A549 (cell line): ENCODE measurements around the gene KCNMA1.

Experiments used
- EP300 ChIP-seq, 2 experiments: fragments of >200 bp; sonication (Bioruptor Twin); formaldehyde crosslinking; IDR thresholded peaks; 2 replicates in 1 of 2; 3 replicates in 1 of 2; pipeline ENCODE4 v1.6.1; 2016 to 2017
- JUN ChIP-seq, 2 experiments: fragments of >200 bp; sonication (Bioruptor Twin); formaldehyde crosslinking; IDR thresholded peaks; 2 replicates in 1 of 2; 3 replicates in 1 of 2; pipeline ENCODE4 v1.6.1; 2016 to 2017
- JUNB ChIP-seq: fragments of >200 bp; sonication (Bioruptor Twin); formaldehyde crosslinking; IDR thresholded peaks from 2 replicates; pipeline ENCODE4 v1.6.1; 2016
- POLR2A ChIP-seq: IDR thresholded peaks from 2 replicates; pipeline ENCODE4 v1.6.1; 2012; ENCODE audit warnings: mild to moderate bottlenecking, low read length
- POLR2AphosphoS2 ChIP-seq: conservative IDR thresholded peaks from 2 replicates; pipeline ENCODE4 v1.6.1; 2012; ENCODE audit warnings: low read length, improper control_type of control experiment, inconsistent platforms
- RNF2 ChIP-seq: fragments of 200-600 bp; sonication (generic); IDR thresholded peaks from 2 replicates; pipeline ENCODE4 v1.6.1; 2016; ENCODE audit warnings: low read depth, mild to moderate bottlenecking, antibody characterized with exemption, moderate library complexity, borderline replicate concordance
- SMC3 ChIP-seq: fragments of >200 bp; sonication (Bioruptor Twin); formaldehyde crosslinking; IDR thresholded peaks from 3 replicates; pipeline ENCODE4 v1.6.1; 2018; ENCODE audit warnings: inconsistent platforms
- TF ChIP-seq, protein P1 (sequence below): fragments of 250-450 bp; sonication (Bioruptor Pico); IDR thresholded peaks from 2 replicates; pipeline ENCODE4 v1.5.0; 2020; ENCODE audit warnings: low read depth, mild to moderate bottlenecking, moderate library complexity
- TF ChIP-seq, protein P2 (sequence below): fragments of 150-350 bp; IDR thresholded peaks from 2 replicates; pipeline ENCODE4 v1.6.1; 2014; ENCODE audit warnings: low read depth, mild to moderate bottlenecking, low read length
- TF ChIP-seq, protein P3 (sequence below): fragments of >200 bp; sonication (Bioruptor Twin); formaldehyde crosslinking; IDR thresholded peaks from 3 replicates; pipeline ENCODE4 v1.6.1; 2016
- TF ChIP-seq, protein P4 (sequence below): fragments of >200 bp; sonication (Bioruptor Twin); formaldehyde crosslinking; IDR thresholded peaks from 3 replicates; pipeline ENCODE4 v1.5.1; 2016
- TF ChIP-seq, protein P5 (sequence below): fragments of 200-600 bp; sonication (generic); IDR thresholded peaks from 2 replicates; pipeline ENCODE4 v1.6.1; 2016; ENCODE audit warnings: antibody characterized with exemption, mild to moderate bottlenecking, moderate library complexity

DNA sequence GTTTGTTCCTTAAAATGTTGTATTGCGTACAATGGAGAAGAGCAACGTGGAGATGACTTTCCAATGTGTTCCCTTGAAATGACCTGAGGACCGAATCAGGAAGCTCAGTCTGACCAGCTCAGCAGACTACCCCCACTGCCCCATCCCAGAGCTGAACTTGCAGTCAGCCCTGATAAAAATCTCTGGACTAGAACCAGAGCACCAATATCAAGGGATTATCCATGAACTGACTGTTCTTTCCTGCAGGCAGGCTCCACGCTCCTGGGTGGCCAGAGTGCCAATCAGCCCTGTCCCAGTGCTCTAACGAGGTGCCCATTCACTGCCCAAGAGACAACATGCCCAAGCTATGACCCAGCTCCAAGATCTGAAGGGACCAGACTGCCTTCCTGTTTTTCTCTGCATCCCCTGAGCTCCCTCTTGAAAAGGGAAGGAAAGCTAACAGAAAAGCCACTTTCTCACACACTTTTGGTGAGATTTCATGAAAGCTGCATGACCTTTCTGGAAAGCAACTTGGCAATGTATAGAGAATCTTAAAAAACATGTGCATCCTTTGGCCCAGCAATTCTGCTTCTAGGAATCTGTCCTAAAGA lies 130.2 kb downstream of the KCNMA1 start:
- TF ChIP-seq, protein P1, sequence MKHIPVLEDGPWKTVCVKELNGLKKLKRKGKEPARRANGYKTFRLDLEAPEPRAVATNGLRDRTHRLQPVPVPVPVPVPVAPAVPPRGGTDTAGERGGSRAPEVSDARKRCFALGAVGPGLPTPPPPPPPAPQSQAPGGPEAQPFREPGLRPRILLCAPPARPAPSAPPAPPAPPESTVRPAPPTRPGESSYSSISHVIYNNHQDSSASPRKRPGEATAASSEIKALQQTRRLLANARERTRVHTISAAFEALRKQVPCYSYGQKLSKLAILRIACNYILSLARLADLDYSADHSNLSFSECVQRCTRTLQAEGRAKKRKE: no peak
- TF ChIP-seq RNF2: no peak
- TF ChIP-seq, protein P2, sequence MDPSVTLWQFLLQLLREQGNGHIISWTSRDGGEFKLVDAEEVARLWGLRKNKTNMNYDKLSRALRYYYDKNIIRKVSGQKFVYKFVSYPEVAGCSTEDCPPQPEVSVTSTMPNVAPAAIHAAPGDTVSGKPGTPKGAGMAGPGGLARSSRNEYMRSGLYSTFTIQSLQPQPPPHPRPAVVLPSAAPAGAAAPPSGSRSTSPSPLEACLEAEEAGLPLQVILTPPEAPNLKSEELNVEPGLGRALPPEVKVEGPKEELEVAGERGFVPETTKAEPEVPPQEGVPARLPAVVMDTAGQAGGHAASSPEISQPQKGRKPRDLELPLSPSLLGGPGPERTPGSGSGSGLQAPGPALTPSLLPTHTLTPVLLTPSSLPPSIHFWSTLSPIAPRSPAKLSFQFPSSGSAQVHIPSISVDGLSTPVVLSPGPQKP: no peak
- TF ChIP-seq SMC3: no peak
- TF ChIP-seq, protein P3, sequence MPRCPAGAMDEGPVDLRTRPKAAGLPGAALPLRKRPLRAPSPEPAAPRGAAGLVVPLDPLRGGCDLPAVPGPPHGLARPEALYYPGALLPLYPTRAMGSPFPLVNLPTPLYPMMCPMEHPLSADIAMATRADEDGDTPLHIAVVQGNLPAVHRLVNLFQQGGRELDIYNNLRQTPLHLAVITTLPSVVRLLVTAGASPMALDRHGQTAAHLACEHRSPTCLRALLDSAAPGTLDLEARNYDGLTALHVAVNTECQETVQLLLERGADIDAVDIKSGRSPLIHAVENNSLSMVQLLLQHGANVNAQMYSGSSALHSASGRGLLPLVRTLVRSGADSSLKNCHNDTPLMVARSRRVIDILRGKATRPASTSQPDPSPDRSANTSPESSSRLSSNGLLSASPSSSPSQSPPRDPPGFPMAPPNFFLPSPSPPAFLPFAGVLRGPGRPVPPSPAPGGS: no peak
- TF ChIP-seq JUNB: no peak
- TF ChIP-seq, protein P4, sequence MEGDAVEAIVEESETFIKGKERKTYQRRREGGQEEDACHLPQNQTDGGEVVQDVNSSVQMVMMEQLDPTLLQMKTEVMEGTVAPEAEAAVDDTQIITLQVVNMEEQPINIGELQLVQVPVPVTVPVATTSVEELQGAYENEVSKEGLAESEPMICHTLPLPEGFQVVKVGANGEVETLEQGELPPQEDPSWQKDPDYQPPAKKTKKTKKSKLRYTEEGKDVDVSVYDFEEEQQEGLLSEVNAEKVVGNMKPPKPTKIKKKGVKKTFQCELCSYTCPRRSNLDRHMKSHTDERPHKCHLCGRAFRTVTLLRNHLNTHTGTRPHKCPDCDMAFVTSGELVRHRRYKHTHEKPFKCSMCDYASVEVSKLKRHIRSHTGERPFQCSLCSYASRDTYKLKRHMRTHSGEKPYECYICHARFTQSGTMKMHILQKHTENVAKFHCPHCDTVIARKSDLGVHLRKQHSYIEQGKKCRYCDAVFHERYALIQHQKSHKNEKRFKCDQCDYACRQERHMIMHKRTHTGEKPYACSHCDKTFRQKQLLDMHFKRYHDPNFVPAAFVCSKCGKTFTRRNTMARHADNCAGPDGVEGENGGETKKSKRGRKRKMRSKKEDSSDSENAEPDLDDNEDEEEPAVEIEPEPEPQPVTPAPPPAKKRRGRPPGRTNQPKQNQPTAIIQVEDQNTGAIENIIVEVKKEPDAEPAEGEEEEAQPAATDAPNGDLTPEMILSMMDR: no peak
- TF ChIP-seq, protein P5, sequence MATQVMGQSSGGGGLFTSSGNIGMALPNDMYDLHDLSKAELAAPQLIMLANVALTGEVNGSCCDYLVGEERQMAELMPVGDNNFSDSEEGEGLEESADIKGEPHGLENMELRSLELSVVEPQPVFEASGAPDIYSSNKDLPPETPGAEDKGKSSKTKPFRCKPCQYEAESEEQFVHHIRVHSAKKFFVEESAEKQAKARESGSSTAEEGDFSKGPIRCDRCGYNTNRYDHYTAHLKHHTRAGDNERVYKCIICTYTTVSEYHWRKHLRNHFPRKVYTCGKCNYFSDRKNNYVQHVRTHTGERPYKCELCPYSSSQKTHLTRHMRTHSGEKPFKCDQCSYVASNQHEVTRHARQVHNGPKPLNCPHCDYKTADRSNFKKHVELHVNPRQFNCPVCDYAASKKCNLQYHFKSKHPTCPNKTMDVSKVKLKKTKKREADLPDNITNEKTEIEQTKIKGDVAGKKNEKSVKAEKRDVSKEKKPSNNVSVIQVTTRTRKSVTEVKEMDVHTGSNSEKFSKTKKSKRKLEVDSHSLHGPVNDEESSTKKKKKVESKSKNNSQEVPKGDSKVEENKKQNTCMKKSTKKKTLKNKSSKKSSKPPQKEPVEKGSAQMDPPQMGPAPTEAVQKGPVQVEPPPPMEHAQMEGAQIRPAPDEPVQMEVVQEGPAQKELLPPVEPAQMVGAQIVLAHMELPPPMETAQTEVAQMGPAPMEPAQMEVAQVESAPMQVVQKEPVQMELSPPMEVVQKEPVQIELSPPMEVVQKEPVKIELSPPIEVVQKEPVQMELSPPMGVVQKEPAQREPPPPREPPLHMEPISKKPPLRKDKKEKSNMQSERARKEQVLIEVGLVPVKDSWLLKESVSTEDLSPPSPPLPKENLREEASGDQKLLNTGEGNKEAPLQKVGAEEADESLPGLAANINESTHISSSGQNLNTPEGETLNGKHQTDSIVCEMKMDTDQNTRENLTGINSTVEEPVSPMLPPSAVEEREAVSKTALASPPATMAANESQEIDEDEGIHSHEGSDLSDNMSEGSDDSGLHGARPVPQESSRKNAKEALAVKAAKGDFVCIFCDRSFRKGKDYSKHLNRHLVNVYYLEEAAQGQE: no peak
- TF ChIP-seq POLR2AphosphoS2: no peak
- TF ChIP-seq POLR2A: no peak
- no peak for TF ChIP-seq JUN (IDR thresholded peaks at IDR 0.05)
- no peak for TF ChIP-seq EP300 (IDR thresholded peaks at IDR 0.05)
